HUES48 (cell line): ENCODE data around the gene TRIM24.

Experiments
- H3K27ac ChIP-seq: one replicate; pipeline ENCODE4 v1.7.0; 2013; ENCODE audit warnings: low read depth, low read length, inconsistent platforms
- H3K27me3 ChIP-seq: 2 replicates; pipeline ENCODE4 v1.6.1; 2013; ENCODE audit warnings: mild to moderate bottlenecking, low read length; ENCODE audit not compliant: control insufficient read depth, insufficient read depth
- H3K36me3 ChIP-seq: 2 replicates; pipeline ENCODE4 v1.6.1; 2013; ENCODE audit warnings: low read length; ENCODE audit not compliant: control insufficient read depth, insufficient read depth
- H3K4me1 ChIP-seq: 2 replicates; pipeline ENCODE4 v1.6.1; 2013; ENCODE audit warnings: mild to moderate bottlenecking, low read length; ENCODE audit not compliant: control insufficient read depth, insufficient read depth
- H3K4me3 ChIP-seq: 2 replicates; pipeline ENCODE4 v1.5.1; 2013; ENCODE audit warnings: mild to moderate bottlenecking, low read depth, low read length
- H3K9ac ChIP-seq: 2 replicates; pipeline ENCODE4 v1.6.1; 2013; ENCODE audit warnings: mild to moderate bottlenecking, low read depth, low read length, moderate library complexity
- H3K9me3 ChIP-seq: 2 replicates; pipeline ENCODE4 v1.6.1; 2013; ENCODE audit warnings: low read length; ENCODE audit not compliant: control insufficient read depth, insufficient read depth

TRIM24 gene

GRCh38 chr7:138607216-138608126 lies 147.4 kb downstream of the TRIM24 start:
- no peaks in the 10 kb centered on the region; the same call in 1 of the 2 replicates for H3K9me3 ChIP-seq
- H3K4me1 ChIP-seq = no peaks in the 10 kb centered on the region
- no peaks in the 10 kb centered on the region for H3K27me3 ChIP-seq
- no peak overlapping the region for H3K27ac ChIP-seq
- H3K4me3 ChIP-seq = no peak overlapping the region
- H3K36me3 ChIP-seq = no peaks in the 10 kb centered on the region
- H3K9ac ChIP-seq = no peak overlapping the region

- Histone ChIP-seq H3K9ac (no peak overlapping the region), H3K27me3 (no peaks in the 10 kb centered on the region), H3K4me3 (no peak overlapping the region), H3K4me1 (no peaks in the 10 kb centered on the region), H3K27ac (no peak overlapping the region), H3K36me3 (no peaks in the 10 kb centered on the region), H3K9me3 (no peaks in the 10 kb centered on the region; the same call in 1 of the 2 replicates)
These were observed 148.2 kb downstream of the TRIM24 start for GRCh38 chr7:138608275-138608674.

GRCh38 chr7:138610671-138611170 lies 150.7 kb downstream of the TRIM24 start:
- H3K4me1 ChIP-seq = no peaks in the 10 kb centered on the region
- H3K9ac ChIP-seq = no peak overlapping the region
- no peaks in the 10 kb centered on the region; the same call in 1 of the 2 replicates for H3K9me3 ChIP-seq
- no peaks in the 10 kb centered on the region for H3K36me3 ChIP-seq
- no peaks in the 10 kb centered on the region for H3K27me3 ChIP-seq
- no peak overlapping the region for H3K4me3 ChIP-seq
- no peak overlapping the region for H3K27ac ChIP-seq

- Histone ChIP-seq H3K27ac (no peak overlapping the region), H3K4me1 (no peaks in the 10 kb centered on the region), H3K9me3 (no peaks in the 10 kb centered on the region), H3K4me3 (no peak overlapping the region), H3K27me3 (no peaks in the 10 kb centered on the region), H3K9ac (no peak overlapping the region), H3K36me3 (no peaks in the 10 kb centered on the region)
These were observed 153.6 kb downstream of the TRIM24 start for GRCh38 chr7:138613630-138614029.

GRCh38 chr7:138616085-138616484 lies 156.0 kb downstream of the TRIM24 start:
- Histone ChIP-seq H3K27ac (no peak overlapping the region), H3K4me1 (no peaks in the 10 kb centered on the region), H3K9me3 (no peaks in the 10 kb centered on the region), H3K9ac (no peak overlapping the region), H3K4me3 (no peak overlapping the region), H3K27me3 (no peaks in the 10 kb centered on the region), H3K36me3 (no peaks in the 10 kb centered on the region)

GRCh38 chr7:138618506-138618905 lies 158.4 kb downstream of the TRIM24 start:
- H3K27me3 ChIP-seq = no peaks in the 10 kb centered on the region
- no peaks in the 10 kb centered on the region for H3K36me3 ChIP-seq
- H3K4me1 ChIP-seq = no peaks in the 10 kb centered on the region
- H3K9me3 ChIP-seq = no peaks in the 10 kb centered on the region
- no peak overlapping the region for H3K9ac ChIP-seq
- no peak overlapping the region for H3K27ac ChIP-seq
- no peak overlapping the region for H3K4me3 ChIP-seq

- Histone ChIP-seq H3K4me1 (no peaks in the 10 kb centered on the region), H3K36me3 (no peaks in the 10 kb centered on the region), H3K9me3 (no peaks in the 10 kb centered on the region), H3K27ac (no peak overlapping the region), H3K9ac (no peak overlapping the region), H3K4me3 (no peak overlapping the region), H3K27me3 (no peaks in the 10 kb centered on the region)
These were observed 158.9 kb downstream of the TRIM24 start for GRCh38 chr7:138618933-138619332.

- Histone ChIP-seq H3K27me3 (no peaks in the 10 kb centered on the region), H3K4me3 (no peak overlapping the region), H3K36me3 (no peaks in the 10 kb centered on the region), H3K9ac (no peak overlapping the region), H3K9me3 (no peaks in the 10 kb centered on the region), H3K27ac (no peak overlapping the region), H3K4me1 (peaks cover 12% of the 10 kb centered on the region)
These were observed 162.8 kb downstream of the TRIM24 start for GRCh38 chr7:138622841-138623240.

- H3K36me3 ChIP-seq = no peaks in the 10 kb centered on the region
- H3K9me3 ChIP-seq = no peaks in the 10 kb centered on the region
- H3K27ac ChIP-seq = no peak overlapping the region
- H3K4me3 ChIP-seq = no peak overlapping the region
- H3K27me3 ChIP-seq = no peaks in the 10 kb centered on the region
- H3K4me1 ChIP-seq = peaks cover 12% of the 10 kb centered on the region
- no peak overlapping the region for H3K9ac ChIP-seq
These were observed 165.2 kb downstream of the TRIM24 start for GRCh38 chr7:138625084-138625848.

- H3K36me3 ChIP-seq = no peaks in the 10 kb centered on the region
- H3K27ac ChIP-seq = no peak overlapping the region
- no peaks in the 10 kb centered on the region for H3K9me3 ChIP-seq
- H3K4me3 ChIP-seq = no peak overlapping the region
- H3K4me1 ChIP-seq = peaks cover 12% of the 10 kb centered on the region
- H3K27me3 ChIP-seq = no peaks in the 10 kb centered on the region
- no peak overlapping the region; the same call in 1 of the 2 replicates for H3K9ac ChIP-seq
These were observed 165.8 kb downstream of the TRIM24 start for GRCh38 chr7:138625849-138626230.

GRCh38 chr7:138626846-138627245 lies 166.8 kb downstream of the TRIM24 start:
- no peaks in the 10 kb centered on the region for H3K9me3 ChIP-seq
- no peaks in the 10 kb centered on the region for H3K27me3 ChIP-seq
- peaks cover 12% of the 10 kb centered on the region for H3K4me1 ChIP-seq
- no peaks in the 10 kb centered on the region for H3K36me3 ChIP-seq
- no peak overlapping the region for H3K27ac ChIP-seq
- H3K4me3 ChIP-seq = no peak overlapping the region
- H3K9ac ChIP-seq = no peak overlapping the region
